ENCODE results near the gene PTCHD4. TPM values are rescaled to one million over a fixed set of nuclear protein-coding genes. Genes with fewer than 3 reads are reported as not detected.

PTCHD4 gene
- polyA plus RNA-seq, 2 of the 4 experiments (the other 2 are of a cell fraction), result 0.15 to 0.16 TPM

DNA sequence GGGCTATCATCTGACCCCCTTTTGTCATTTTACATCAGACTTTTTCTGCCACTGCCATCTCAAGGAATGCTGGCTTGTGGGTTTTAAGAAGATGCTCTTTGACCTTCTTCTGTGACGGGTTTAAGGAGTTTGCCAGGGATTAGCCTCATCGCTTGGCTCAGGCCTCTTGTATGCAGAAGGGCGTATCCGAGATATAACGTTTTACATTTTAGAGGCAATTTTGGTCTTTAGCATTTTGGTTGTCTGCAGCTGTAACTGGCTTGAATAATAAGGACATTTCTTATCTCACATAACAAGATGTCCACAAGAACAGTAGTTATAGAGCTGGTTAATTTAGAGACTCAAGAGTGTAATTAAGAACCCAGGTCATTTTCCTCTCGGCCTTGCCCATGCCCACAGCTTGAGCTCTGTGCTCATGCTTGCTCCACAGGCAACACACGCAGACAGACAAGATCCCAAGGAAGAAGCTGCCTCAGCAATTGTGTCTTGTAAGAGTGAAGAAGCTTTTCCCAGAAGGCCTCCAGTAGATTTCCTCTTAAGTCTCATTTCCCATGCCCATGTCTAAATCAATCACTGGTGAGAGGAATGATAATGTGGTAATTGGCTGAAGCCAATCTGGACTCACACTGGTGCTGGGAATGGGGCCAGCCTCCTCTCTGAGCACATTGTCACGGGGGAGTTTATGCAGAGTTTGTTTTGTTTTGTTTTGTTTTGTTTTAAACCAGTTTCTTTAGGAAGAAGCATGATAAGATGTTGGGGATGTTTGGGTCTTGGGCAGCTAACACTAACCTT is 36.8 kb downstream of the PTCHD4 start:
- ChIA-PET CTCF (no interaction called here), POLR2A (no interaction called here)
- no peak for ATAC-seq
- Histone ChIP-seq H3K4me2 (no peak overlapping the region), H3K4me1 (no peaks in the 10 kb centered on the region), H3K27ac (no peak overlapping the region), H3K4me3 (no peak overlapping the region), H3K9me3 (no peaks in the 10 kb centered on the region)
- TF ChIP-seq NPAS2 (CRISPR knock-in tag; IDR thresholded peaks at IDR 0.05; ENCODE audit: borderline replicate concordance), result no peak
- TF ChIP-seq PHF8 (IDR thresholded peaks at IDR 0.05; ENCODE audit: borderline replicate concordance, low read depth), result no peak
- TF ChIP-seq EHF (CRISPR knock-in tag; IDR thresholded peaks at IDR 0.05), result no peak
- no peak for TF ChIP-seq TFCP2L1 (CRISPR knock-in tag; IDR thresholded peaks at IDR 0.05)
- no peak for TF ChIP-seq CBX2 (IDR thresholded peaks at IDR 0.05; ENCODE audit: borderline replicate concordance, low read depth)
- no peak for TF ChIP-seq ESRRA (IDR thresholded peaks at IDR 0.05; ENCODE audit: borderline replicate concordance, low read length)
- TF ChIP-seq, protein P1, sequence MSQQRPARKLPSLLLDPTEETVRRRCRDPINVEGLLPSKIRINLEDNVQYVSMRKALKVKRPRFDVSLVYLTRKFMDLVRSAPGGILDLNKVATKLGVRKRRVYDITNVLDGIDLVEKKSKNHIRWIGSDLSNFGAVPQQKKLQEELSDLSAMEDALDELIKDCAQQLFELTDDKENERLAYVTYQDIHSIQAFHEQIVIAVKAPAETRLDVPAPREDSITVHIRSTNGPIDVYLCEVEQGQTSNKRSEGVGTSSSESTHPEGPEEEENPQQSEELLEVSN (IDR thresholded peaks at IDR 0.05; ENCODE audit: borderline replicate concordance, low read depth), result no peak
- TF ChIP-seq, protein P2, sequence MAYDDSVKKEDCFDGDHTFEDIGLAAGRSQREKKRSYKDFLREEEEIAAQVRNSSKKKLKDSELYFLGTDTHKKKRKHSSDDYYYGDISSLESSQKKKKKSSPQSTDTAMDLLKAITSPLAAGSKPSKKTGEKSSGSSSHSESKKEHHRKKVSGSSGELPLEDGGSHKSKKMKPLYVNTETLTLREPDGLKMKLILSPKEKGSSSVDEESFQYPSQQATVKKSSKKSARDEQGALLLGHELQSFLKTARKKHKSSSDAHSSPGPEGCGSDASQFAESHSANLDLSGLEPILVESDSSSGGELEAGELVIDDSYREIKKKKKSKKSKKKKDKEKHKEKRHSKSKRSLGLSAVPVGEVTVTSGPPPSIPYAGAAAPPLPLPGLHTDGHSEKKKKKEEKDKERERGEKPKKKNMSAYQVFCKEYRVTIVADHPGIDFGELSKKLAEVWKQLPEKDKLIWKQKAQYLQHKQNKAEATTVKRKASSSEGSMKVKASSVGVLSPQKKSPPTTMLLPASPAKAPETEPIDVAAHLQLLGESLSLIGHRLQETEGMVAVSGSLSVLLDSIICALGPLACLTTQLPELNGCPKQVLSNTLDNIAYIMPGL (CRISPR knock-in tag; IDR thresholded peaks at IDR 0.05; ENCODE audit: borderline replicate concordance), result no peak
- TF ChIP-seq JUNB (IDR thresholded peaks at IDR 0.05), result no peak
- TF ChIP-seq, protein P3, sequence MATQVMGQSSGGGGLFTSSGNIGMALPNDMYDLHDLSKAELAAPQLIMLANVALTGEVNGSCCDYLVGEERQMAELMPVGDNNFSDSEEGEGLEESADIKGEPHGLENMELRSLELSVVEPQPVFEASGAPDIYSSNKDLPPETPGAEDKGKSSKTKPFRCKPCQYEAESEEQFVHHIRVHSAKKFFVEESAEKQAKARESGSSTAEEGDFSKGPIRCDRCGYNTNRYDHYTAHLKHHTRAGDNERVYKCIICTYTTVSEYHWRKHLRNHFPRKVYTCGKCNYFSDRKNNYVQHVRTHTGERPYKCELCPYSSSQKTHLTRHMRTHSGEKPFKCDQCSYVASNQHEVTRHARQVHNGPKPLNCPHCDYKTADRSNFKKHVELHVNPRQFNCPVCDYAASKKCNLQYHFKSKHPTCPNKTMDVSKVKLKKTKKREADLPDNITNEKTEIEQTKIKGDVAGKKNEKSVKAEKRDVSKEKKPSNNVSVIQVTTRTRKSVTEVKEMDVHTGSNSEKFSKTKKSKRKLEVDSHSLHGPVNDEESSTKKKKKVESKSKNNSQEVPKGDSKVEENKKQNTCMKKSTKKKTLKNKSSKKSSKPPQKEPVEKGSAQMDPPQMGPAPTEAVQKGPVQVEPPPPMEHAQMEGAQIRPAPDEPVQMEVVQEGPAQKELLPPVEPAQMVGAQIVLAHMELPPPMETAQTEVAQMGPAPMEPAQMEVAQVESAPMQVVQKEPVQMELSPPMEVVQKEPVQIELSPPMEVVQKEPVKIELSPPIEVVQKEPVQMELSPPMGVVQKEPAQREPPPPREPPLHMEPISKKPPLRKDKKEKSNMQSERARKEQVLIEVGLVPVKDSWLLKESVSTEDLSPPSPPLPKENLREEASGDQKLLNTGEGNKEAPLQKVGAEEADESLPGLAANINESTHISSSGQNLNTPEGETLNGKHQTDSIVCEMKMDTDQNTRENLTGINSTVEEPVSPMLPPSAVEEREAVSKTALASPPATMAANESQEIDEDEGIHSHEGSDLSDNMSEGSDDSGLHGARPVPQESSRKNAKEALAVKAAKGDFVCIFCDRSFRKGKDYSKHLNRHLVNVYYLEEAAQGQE (IDR thresholded peaks at IDR 0.05), result no peak
- TF ChIP-seq HDAC2 (IDR thresholded peaks at IDR 0.05), result no peak
- TF ChIP-seq FOSB (CRISPR knock-in tag; IDR thresholded peaks at IDR 0.05), result no peak
- no peak for TF ChIP-seq RNF2 (IDR thresholded peaks at IDR 0.05; ENCODE audit: borderline replicate concordance, low read depth)
- FAIRE-seq, result no peak
- 65% methylated on average over 8 of the region's 8 CpGs for WGBS (ENCODE audit: missing lambda C conversion rate)
- DNase-seq (ENCODE audit: low read depth in 1 of 2, low spot score in 1 of 2), result no peak

DNA sequence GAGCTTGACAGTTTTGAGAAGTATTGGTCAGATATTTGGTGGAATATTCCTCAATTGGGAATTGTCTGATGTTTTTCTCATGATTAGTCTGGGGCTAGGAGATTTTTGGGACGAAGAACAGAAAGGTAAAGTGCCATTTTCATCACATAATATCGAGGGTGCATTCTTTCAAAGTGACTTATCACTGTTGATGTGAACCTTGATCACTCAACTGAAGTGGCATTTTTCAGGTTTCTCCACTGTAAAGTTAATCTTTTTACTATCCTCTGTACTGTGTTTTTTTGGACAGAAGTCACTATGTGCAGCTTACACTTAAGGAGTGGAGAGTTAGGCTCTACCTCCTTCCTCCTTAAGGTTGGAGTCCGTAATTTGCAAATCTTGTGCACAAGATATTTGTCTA is 39.2 kb downstream of the PTCHD4 start:
- no peak for ATAC-seq
- WGBS (ENCODE audit: missing lambda C conversion rate), result 23% methylated on average over 3 of the region's 3 CpGs
- Histone ChIP-seq H3K4me1 (no peaks in the 10 kb centered on the region), H3K4me3 (no peak overlapping the region), H3K4me2 (no peak overlapping the region), H3K9me3 (no peaks in the 10 kb centered on the region), H3K27ac (no peak overlapping the region)
- no peak for FAIRE-seq
- ChIA-PET POLR2A (no interaction called here), CTCF (no interaction called here)
- no peak for DNase-seq (ENCODE audit: low read depth in 1 of 2, low spot score in 1 of 2)
- TF ChIP-seq CHD4 (IDR thresholded peaks at IDR 0.05; ENCODE audit: borderline replicate concordance) (no peak), POLR2A (IDR thresholded peaks at IDR 0.05; ENCODE audit: low read length) (no peak), HEYL (CRISPR knock-in tag; IDR thresholded peaks at IDR 0.05) (no peak), MYC (IDR thresholded peaks at IDR 0.05; ENCODE audit: borderline replicate concordance, low read length) (no peak), MAZ (IDR thresholded peaks at IDR 0.05; ENCODE audit: borderline replicate concordance, low read depth, low read length) (no peak), ZSCAN20 (CRISPR knock-in tag; IDR thresholded peaks at IDR 0.05) (no peak)
